Putamen (tissue), 1 donor: ENCODE data around the gene ZNF423.

Experiments
- DNase-seq: peaks from one replicate; pipeline ENCODE4 v3.0.0-alpha.2; 2016; ENCODE audit warnings: low spot score

Gene ZNF423

GRCh38 chr16:49663081-49664065 is 192.5 kb downstream of the ZNF423 start:
- no peak for DNase-seq

- no peak for DNase-seq
Measured at GRCh38 chr16:49662569-49662968, 193.3 kb downstream of the ZNF423 start.

- no peak for DNase-seq
Measured at GRCh38 chr16:49661465-49662187, 194.3 kb downstream of the ZNF423 start.

- no peak for DNase-seq
Measured at GRCh38 chr16:49660626-49661025, 195.3 kb downstream of the ZNF423 start.

GRCh38 chr16:49659356-49659755 is 196.6 kb downstream of the ZNF423 start:
- no peak for DNase-seq

- no peak for DNase-seq
Measured at GRCh38 chr16:49658531-49658930, 197.4 kb downstream of the ZNF423 start.

- no peak for DNase-seq
Measured at GRCh38 chr16:49657736-49658465, 198.0 kb downstream of the ZNF423 start.

GRCh38 chr16:49654425-49654824 is 201.5 kb downstream of the ZNF423 start:
- no peak for DNase-seq

DNA sequence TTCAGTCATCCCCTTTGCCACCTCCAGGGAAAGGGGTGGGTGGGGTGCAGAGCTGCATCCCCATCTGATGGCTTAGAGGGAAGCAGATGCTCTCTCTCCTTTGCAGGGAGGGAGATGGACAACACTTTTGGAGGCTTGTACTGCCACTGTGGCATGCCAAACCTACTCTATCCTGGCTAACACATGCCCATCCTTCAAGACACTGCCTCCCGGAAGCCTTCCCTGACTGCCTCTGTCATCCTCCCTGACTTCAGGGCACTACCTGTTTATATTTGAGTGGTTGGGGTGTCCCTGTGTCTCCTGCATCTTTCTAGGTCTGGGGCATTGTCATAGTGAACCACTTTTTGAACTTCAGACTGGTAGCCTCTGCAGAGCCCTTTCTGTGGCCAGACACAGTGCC is 202.3 kb downstream of the ZNF423 start:
- no peak for DNase-seq

DNA sequence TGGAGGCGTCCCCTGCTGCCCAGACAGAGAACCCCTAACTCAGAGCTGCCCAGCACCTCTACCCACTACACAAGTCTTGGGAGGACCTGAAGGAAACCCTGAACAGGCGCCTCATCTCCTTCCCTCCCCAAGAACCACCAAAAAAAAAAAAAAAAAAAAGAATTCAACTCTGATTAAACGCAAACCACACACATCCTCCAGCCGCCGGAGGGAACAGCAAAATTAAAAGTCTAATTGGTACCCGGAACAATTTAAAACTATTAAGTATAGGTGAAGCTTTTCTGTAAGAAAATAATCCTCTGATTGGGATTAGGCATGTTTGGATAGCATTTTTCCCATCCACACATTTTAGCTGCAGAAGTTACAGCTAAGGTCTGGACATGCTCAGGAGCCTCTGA is 202.7 kb downstream of the ZNF423 start:
- DNase-seq: no peak

DNA sequence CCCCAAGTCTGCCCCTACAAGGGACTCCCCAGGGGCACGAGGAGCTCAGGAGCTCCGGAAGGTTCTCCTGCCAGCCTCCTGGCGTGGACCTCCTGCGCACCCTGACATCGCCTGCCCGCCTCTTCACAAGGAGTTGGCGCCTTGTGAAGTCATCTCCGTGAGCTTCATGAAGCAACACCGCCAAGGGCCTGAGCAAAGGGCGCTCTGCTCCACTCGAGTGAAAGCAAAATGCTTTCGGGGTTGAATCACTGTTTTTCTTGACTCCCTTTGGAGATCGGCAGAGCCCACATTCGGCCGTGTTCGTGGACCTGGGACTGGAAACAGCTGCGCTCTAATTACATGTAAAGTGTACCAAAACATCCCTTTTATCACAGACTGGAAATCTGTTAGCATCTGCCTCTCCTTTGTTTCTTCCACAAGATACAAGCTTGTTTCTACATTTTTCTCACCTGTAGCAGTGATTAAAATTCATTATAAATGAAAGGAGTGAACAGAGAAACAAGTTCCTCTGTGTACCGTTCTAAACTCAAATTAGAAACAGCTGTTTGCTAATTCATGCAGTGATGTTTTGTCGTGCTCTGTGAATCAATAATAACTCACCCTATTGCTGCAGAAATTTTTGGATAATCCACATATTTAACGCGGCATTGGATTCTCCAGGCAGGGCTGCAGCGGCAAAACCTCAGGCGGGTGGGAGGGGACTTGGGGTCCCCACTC is 203.3 kb downstream of the ZNF423 start:
- no peak for DNase-seq

DNA sequence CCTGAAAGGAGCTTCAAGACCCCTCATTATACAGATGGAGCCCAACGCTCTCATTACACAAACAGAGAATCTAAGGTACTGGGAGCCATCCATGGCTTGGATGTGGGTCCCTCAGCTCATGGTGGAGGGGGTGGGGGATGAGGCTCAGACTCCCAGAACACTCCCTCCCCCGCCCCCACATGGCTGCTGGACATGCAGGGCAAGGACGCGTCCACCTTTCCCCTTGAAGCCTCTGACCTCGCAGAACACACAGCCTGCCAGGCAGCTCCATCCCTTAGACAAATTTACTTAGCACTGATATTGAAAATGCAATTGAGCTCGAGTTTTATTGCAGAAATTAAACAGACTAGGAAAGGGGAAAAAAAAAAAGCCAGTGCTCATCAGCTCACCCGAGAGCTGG is 203.9 kb downstream of the ZNF423 start:
- DNase-seq: no peak

DNA sequence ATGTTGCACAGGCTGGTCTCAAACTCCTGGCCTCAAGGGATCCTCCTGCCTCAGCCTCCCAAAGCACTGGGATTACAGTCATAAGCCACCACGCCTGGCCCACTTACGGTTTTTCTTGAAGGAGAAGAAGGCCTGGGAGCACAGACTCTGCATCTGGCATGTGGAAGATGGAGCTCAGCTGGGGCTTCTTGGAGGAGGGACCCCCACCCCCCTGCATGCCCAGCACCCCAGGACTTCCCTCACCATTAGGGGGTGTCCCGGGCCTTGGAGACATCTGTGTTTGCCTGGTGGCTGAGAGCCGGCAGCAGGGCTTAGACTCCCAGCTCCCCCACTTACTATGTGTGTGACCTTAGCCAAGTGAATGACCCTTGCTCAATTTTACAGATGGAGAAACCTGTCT is 204.7 kb downstream of the ZNF423 start:
- no peak for DNase-seq

- no peak for DNase-seq
Measured at GRCh38 chr16:49650603-49651002, 205.3 kb downstream of the ZNF423 start.

GRCh38 chr16:49649013-49649765 is 206.7 kb downstream of the ZNF423 start:
- no peak for DNase-seq

GRCh38 chr16:49647673-49648072 is 208.2 kb downstream of the ZNF423 start:
- DNase-seq: no peak

GRCh38 chr16:49645263-49645662 is 210.6 kb downstream of the ZNF423 start:
- DNase-seq: no peak

GRCh38 chr16:49644145-49644463 is 211.8 kb downstream of the ZNF423 start:
- DNase-seq: no peak

GRCh38 chr16:49643429-49644144 is 212.3 kb downstream of the ZNF423 start:
- DNase-seq: no peak

- no peak for DNase-seq
Measured at GRCh38 chr16:49641250-49641649, 214.7 kb downstream of the ZNF423 start.

- no peak for DNase-seq
Measured at GRCh38 chr16:49640581-49640980, 215.3 kb downstream of the ZNF423 start.
